Esophagus squamous epithelium (tissue), 4 donors: ENCODE data around the gene PARM1.

ENCODE experiments used
- CTCF ChIP-seq, 6 experiments: fragments of 450-650 bp in 4 of 6; fragments of 200-600 bp in 2 of 6; sonication (generic) in 2 of 6; IDR thresholded peaks; one replicate each; pipeline ENCODE4 v1.5.1; 2016 to 2019; ENCODE audit warnings: antibody characterized with exemption in 6 of 6, mild to moderate bottlenecking in 4 of 6, moderate library complexity in 4 of 6
- POLR2A ChIP-seq, 4 donors: fragments of 450-650 bp; IDR thresholded peaks; one replicate each; pipeline ENCODE4 v1.6.1; 2017; ENCODE audit warnings: antibody characterized with exemption in 4 of 4, mild to moderate bottlenecking in 4 of 4, moderate library complexity in 3 of 4

- no peak for TF ChIP-seq POLR2A (IDR thresholded peaks at IDR 0.05)
- no peak for TF ChIP-seq CTCF (IDR thresholded peaks at IDR 0.05)
Observed at GRCh38 chr4:74930162-74930561, 2.8 kb upstream of the PARM1 start.
